Measurements from ENCODE around the gene NEK6. TPM values are rescaled to one million over a fixed set of nuclear protein-coding genes. Genes with fewer than 3 reads are reported as not detected.

NEK6 gene
- total RNA-seq, 1 donor from 2014 or later, result 8.7 TPM

DNA sequence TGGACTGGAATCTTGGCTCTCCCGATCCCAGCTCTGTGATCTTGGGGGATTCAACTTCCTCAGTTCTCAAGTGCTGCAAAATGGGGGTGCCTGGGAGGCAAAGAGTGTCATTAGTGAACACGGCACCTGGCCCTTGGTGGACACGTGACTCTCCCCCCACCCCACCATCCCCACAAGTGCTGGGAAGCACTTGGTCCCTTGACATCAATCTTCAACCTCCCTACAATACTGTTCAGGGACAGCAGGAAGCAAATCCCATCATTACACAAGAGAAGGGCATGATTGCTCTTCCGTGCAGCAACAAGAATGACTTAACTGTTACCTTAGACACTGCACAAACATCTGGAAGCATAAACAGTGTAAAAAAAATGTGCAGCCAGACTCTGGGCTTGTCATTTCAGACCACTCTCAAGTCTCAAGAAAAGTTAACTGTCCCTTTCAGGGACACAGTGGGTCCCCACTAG lies 96.1 kb downstream of the NEK6 start:
- intact Hi-C loops (cut with micrococcal nuclease), result no loop called here
- Histone ChIP-seq H3K4me3 (no peak overlapping the region), H3K36me3 (peaks cover 65% of the 10 kb centered on the region), H3K4me1 (peaks cover 27% of the 10 kb centered on the region), H3K27ac (replicated peaks) (no peak overlapping the region), H3K9me3 (replicated peaks) (no peaks in the 10 kb centered on the region), H3K27me3 (ENCODE audit: low read depth) (no peaks in the 10 kb centered on the region)
- TF ChIP-seq, protein P1, sequence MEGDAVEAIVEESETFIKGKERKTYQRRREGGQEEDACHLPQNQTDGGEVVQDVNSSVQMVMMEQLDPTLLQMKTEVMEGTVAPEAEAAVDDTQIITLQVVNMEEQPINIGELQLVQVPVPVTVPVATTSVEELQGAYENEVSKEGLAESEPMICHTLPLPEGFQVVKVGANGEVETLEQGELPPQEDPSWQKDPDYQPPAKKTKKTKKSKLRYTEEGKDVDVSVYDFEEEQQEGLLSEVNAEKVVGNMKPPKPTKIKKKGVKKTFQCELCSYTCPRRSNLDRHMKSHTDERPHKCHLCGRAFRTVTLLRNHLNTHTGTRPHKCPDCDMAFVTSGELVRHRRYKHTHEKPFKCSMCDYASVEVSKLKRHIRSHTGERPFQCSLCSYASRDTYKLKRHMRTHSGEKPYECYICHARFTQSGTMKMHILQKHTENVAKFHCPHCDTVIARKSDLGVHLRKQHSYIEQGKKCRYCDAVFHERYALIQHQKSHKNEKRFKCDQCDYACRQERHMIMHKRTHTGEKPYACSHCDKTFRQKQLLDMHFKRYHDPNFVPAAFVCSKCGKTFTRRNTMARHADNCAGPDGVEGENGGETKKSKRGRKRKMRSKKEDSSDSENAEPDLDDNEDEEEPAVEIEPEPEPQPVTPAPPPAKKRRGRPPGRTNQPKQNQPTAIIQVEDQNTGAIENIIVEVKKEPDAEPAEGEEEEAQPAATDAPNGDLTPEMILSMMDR (IDR thresholded peaks at IDR 0.05; ENCODE audit: borderline replicate concordance), result no peak
- DNase-seq, result no peak

DNA sequence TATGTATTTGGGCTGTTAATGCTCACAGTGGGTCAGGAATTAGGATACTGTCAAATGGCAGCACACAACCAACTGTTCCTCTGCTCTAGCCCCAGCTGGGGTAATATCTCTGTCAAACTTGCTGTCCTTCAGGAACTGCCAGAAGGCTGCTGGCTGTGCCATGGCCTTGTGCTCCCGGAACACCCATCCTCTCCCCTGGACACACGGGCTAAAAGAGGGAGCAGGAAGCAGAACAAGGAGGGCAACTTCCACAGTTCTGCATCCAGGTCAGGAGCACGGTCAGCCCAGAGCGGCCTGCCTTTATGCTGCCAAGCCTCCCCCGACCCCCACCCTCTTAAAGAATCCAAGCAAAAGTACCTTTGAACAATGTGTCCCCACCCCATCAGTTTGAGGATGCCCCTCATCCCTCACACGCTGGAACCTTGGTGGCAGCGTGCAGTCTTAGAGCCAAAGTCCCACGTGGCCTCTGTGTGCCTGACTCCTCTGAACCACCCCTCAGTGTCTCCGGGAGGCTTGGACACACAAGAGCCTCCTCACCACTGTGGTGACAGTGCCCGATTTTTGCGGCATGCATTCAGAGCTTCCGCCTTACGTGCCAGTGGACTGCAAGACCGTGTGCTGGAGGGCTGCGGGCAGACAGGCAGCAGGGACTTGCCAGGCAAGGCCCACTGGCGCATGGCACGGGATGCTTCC lies 96.7 kb downstream of the NEK6 start:
- Histone ChIP-seq H3K36me3 (peaks cover 58% of the 10 kb centered on the region), H3K4me1 (peaks cover 33% of the 10 kb centered on the region), H3K27me3 (ENCODE audit: low read depth) (no peaks in the 10 kb centered on the region), H3K9me3 (replicated peaks) (no peaks in the 10 kb centered on the region), H3K4me3 (no peak overlapping the region), H3K27ac (replicated peaks) (no peak overlapping the region)
- intact Hi-C loops (cut with micrococcal nuclease), result no loop called here
- TF ChIP-seq, protein P1 (IDR thresholded peaks at IDR 0.05; ENCODE audit: borderline replicate concordance), result no peak
- no peak for DNase-seq

DNA sequence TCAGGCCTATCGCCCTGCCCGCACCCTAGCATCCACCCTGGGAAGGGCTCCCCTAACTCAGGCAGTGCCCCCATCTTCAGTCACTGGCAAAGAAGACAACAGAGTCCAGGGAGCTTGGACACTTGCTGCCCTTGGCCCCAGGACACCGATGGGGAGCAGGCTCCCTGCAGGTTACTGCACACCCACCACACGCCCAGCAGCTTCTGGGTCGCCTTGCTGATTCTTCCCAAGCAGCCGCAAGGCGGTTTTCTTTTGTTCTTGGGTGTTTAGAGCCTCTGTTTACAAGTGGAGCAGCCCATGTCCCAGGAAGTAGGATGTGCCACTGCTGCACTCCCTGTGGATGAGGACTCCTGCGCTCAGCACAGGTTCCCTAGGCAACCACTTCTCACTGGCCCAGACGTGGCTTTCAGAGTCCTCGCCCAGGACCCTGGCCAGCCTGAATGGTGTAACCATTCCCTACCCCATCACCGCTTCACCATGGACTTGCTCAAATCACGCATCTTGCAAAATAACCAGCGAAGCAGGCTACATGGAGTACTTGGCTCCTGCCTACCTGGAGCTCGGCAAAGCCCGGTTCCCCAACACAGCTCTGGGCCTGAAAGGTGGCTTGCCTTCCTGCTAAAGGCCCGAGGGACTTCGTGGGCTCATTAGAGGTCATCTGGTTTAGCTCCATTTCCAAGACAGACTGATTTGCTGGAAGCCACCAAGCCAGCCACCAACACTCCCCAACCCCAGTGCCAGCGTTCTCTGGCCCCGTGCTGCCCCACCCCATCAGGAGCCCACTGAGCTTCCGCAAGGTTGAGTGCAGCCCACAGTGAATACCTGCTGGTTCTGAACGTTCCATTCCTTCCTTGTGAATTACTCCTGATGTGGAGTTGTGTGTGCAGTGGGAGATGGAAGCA lies 97.5 kb downstream of the NEK6 start:
- no peaks in the 10 kb centered on the region for H3K9me3 ChIP-seq (replicated peaks)
- intact Hi-C loops (cut with micrococcal nuclease), result no loop called here
- H3K4me1 ChIP-seq, result peaks cover 34% of the 10 kb centered on the region
- no peaks in the 10 kb centered on the region for H3K27me3 ChIP-seq (ENCODE audit: low read depth)
- H3K4me3 ChIP-seq, result no peak overlapping the region
- H3K27ac ChIP-seq (replicated peaks), result no peak overlapping the region
- DNase-seq, result no peak
- TF ChIP-seq, protein P1 (IDR thresholded peaks at IDR 0.05; ENCODE audit: borderline replicate concordance), result no peak
- H3K36me3 ChIP-seq, result peaks cover 50% of the 10 kb centered on the region

DNA sequence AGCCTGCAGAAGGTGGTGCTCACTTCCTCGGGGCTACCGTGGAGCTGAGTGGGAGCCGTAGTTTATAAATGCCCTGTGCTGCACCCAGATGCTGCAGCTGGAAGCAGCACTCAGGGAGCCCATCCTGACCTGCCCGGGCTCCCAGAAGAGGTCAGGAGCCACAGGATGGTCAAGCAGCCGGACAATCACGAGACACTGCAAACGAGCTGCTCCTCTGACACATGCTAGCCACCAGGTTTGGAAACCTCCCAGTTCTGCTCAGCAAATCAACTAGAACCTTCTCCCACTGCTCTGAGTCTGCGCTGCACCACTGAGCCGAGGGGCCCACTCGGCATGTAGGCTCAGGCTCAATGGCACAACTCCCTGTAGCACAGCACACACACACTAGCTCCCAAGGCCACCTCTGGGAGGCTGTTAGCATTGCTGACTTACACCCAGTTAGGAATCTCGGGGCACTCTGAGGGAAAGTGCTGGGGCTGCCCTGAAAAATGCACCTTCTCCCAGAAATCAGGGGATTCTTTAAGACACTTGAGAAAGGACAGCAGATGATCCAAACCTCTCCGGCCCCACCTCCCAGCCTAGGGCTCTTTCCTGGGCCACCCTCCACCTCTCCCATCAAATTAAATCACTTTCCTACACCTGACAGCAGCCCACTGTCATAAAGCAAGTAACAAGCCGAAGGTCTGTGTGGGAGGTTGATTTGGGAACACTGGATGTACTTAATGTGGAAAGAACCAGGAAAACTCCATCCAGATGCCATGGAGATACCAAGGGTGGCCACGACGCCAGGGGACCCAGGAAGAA lies 98.4 kb downstream of the NEK6 start:
- intact Hi-C loops (cut with micrococcal nuclease), result no loop called here
- no peak overlapping the region for H3K4me3 ChIP-seq
- H3K4me1 ChIP-seq, result peaks cover 38% of the 10 kb centered on the region
- H3K36me3 ChIP-seq, result peaks cover 42% of the 10 kb centered on the region
- no peaks in the 10 kb centered on the region for H3K27me3 ChIP-seq (ENCODE audit: low read depth)
- TF ChIP-seq, protein P1 (IDR thresholded peaks at IDR 0.05; ENCODE audit: borderline replicate concordance), result no peak
- DNase-seq, result no peak
- no peaks in the 10 kb centered on the region for H3K9me3 ChIP-seq (replicated peaks)
- no peak overlapping the region for H3K27ac ChIP-seq (replicated peaks)

DNA sequence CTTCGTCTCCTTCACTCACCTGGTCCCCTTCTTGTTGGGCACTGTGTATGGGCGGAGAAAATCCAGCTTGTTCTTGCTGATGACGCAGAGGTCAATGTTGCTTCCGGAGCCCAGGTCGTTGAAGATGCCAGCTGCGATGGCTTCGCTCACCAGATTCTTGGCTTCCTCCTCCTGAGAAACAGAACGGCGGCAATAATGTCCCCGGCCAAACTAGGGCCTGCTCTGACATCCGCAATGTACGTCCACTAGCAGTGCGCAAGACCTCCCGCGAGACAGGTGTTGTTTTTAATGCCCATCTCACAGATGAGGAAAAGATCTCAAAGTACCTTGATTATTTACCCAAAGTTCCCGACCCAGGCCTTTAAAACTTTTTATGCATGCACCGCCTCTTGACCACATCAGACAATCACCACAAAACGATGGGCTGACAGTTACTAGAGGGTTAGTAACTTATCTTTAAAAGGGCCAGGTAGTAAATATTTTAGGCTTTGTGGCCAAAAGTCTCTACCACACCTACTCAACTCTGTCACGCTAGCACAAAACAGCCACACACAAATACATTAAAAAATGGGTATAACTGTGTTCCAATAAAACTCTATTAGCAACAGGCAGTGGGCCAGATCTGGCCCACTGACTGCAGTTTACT lies 99.1 kb downstream of the NEK6 start:
- Histone ChIP-seq H3K4me3 (no peak overlapping the region), H3K27ac (replicated peaks) (no peak overlapping the region), H3K4me1 (peaks cover 42% of the 10 kb centered on the region), H3K36me3 (peaks cover 35% of the 10 kb centered on the region), H3K27me3 (ENCODE audit: low read depth) (no peaks in the 10 kb centered on the region), H3K9me3 (replicated peaks) (no peaks in the 10 kb centered on the region)
- TF ChIP-seq, protein P1 (IDR thresholded peaks at IDR 0.05; ENCODE audit: borderline replicate concordance), result no peak
- DNase-seq, result no peak
- intact Hi-C loops (cut with micrococcal nuclease), result no loop called here
